ENCODE results near the gene CNKSR3.

- no peak for TF ChIP-seq CTCF (IDR thresholded peaks at IDR 0.05)
- no peak for TF ChIP-seq POLR2A (IDR thresholded peaks at IDR 0.05)
Measured at GRCh38 chr6:154543628-154544027, 33.1 kb upstream of the CNKSR3 start.
